HG03565 (cell line): ENCODE results near the gene VPS33A.
"Not testable (repeated sequence)": the region's sequence is repeated elsewhere in the genome, so short reads cannot be mapped to it uniquely, and the experiment has no call there.

Experiments used
- ATAC-seq: cut with Tn5 transposase; IDR thresholded peaks from one replicate; pipeline ENCODE4 v1.9.1; 2021; ENCODE audit warnings: mild to moderate bottlenecking, moderate library complexity; ENCODE audit not compliant: unreplicated experiment

Gene VPS33A

DNA sequence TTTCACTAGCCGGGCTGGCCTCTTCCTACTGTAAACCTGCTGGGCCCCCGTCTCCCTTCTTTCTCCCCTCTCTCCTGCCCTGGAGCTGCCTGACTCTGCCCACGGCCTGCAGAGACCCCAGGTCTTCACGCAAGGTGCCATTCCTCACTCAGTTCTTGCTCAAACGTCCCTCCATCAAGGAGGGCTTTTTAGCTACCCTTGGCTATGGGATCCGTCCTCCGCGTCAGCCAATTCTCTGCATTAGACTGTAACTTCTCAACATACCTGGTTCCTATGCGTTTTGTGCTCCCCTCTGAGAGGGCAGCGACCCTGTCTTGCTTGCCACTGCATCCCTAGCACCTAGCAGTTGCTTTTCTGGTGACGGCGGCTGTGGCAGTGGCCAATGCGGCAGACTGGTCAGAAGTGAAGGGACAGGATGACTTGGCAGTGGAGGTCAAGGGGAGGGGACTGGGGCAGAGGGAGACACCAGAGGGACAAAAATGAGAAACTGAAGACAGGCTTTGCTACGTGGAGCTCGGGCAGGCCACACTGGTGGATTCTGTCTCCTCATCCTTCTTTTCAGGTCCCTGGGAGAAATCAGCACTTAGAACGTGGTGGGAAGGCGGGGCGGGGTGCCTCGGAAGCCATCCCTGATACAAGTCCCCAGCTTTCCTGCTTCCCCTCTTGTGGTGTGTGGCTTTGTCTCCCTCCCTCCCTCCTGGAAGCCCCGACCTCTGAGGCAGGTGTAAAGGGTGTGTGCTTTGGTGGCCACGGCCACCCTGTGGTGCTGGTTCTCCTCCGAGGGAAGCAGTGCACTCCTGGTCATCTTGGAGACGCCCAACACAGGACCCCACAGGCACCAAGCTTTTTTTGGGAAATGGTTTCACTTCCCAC is 61.0 kb downstream of the VPS33A start:
- no peak for ATAC-seq

GRCh38 chr12:122204167-122205052 is 61.9 kb downstream of the VPS33A start:
- no peak for ATAC-seq

DNA sequence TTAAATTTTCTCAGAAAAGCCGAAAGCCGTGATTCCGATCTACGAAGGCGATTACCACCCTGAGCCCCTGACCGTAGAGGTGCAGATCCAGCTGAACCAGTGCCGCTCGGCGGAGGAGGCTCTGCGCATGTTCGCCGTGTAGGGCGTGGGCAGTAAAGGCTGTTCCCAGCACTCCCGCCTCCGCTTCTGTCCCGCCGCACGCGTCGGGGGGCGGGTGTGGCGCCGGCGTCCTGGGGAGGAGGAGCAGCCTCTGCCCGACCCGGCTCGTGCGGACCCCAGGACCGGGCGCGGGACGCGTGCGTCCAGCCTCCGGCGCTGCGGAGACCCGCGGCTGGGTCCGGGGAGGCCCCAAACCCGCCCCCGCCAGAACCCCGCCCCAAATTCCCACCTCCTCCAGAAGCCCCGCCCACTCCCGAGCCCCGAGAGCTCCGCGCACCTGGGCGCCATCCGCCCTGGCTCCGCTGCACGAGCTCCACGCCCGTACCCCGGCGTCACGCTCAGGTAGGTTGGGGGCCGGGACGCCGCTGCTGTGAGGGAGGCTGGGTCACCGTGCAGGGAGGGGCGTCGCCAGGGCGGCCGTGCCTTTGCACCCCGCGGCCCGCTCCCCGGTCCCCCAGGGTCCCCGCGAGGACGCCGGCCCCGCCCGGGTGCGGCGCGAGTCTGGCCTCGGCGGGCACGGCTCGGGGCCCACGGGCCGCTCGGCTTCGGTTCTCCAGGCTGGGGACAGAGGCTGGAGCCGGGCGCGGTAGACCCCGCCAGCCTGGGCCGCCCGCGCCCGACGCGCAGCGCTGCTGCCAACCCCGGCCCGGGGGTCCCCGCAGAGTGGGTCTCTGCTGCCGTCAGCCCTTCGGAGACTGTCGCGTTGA is 62.8 kb downstream of the VPS33A start, which contains the start of gene B3GNT4:
Gene B3GNT4, plus strand, starts transcription at position 409 of the 866 bp plus-strand sequence. CDS start 910 bp downstream, outside the sequence.
- ATAC-seq = no peak

DNA sequence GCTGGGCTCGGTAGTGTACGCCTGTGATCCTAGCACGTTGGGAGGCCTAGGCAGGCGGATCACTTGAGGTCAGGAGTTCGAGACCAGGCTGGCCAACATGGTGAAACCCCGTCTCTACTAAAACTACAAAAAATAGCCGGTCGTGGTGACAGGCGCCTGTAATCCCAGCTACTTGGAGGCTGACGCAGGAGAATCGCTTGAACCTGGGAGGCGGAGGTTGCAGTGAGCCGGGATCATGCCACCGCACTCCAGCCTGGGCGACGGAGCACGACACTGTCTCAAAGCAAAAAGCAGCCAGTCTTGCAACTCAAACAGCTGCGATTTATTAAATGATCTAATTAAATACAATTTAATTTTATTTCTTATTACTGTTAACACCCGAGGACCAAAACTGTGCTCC is 63.5 kb downstream of the VPS33A start:
- not testable (repeated sequence) for ATAC-seq

DNA sequence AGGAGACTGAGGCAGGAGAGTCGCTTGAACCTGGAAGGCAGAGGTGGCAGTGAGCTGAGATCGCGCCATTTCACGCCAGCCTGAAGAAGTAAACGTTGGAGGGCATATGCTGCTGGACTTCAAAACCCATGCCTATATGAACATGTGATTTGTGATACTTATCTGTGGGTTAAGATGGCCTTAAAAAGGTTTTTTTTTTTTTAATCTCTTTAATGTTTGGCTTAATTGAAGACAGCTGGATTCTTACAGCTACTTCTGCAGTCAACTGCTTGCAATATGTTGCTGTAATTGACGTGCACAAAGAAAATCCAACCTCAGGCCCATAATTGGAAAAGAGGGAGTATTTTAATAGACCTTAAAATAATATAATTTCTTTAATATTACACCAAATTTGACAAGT is 64.3 kb downstream of the VPS33A start:
- ATAC-seq = no peak

DNA sequence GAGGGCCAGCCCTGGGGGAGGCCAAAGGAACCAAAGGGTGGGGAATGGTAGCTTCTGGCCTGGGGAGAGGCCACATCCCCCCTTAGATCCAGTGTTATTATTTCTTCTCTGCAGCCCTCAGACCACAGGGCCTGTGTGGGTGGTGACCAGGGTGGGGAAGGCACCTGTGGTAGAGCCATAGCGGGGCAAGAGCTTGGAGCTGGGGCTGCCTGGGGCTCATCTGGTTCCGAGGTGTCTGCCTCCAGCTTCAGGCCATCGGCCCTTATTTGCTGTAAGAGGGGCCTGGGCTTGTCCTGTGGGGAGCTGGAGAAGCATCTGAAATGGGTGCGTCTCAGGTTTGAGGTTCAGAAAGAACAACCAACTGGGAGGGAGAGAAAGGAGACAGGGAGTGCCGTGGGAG is 64.9 kb downstream of the VPS33A start:
- ATAC-seq = no peak

DNA sequence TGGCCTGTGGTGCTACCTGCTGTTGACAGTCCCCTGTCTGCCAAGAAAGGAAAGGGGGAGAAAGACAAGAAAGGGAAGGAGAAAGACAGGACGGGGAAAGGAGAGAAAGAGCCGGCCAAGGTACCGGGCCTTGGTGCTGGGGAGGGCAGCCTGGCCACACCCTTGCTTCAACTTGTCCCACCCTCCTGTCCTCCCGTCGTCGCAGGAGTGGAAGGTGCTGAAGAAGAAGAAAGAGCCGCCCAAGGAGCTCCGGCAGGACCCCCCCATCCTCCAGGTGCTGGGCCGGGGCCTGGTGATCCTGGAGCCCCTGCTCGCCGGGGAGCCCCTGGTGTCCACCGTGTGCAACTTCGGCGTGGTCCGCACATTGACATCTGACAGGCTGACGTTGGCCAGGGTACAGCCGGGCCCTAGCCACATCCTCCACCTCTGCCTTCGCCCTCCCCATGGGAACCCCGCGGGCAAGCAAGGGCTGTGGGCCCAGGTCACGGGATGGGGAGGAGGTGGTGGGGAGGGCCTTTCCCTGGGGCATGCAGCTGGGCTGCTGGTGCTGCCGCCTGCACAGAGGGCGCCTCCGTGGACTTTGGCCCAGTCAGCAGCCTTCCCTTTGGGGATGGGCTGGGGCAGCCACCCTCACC is 65.6 kb downstream of the VPS33A start:
- no peak for ATAC-seq

DNA sequence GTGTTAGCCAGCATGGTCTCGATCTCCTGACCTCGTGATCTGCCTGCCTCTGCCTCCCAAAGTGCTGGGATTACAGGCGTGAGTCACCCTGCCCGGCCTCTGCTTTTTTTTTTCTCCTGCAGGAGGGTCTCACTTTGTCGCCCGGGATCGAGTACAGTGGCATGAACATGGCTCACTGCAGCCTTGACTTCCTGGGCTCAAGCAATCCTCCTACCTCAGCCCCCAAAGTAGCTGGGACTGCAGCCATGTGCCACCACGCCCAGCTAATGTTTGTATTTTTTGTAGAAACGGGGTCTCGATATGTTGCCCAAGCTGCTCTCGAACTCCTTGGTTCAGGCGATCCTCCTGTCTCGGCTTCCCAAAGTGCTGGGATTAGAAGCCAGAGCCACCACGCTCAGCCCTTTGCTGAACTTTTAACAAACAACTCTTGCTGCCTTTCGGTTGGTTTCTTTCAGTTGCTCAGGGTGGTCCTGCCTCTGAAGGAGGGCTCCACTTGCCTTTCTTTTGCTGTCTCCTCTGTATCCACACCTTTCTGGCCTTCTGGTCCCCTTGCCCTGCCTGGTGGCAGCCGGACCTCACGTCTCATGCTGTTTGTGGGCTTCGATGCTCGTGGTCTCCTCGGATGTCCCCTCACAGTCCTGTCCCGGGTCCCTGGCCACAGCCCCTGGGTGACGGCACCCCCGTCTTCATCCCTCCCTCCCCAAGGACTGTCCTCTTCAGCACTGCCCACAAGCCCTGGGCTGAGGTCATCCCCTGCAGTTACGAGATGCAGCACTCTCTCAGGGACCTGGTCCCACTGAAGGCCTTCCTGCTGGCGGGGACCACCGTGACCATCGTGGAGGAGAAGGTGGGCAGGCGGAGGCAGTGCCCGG is 66.6 kb downstream of the VPS33A start:
- ATAC-seq = no peak

GRCh38 chr12:122197612-122197966 is 68.7 kb downstream of the VPS33A start:
- ATAC-seq = no peak

- ATAC-seq = no peak
Measured at GRCh38 chr12:122195405-122195804, 70.9 kb downstream of the VPS33A start.

- ATAC-seq = no peak
Measured at GRCh38 chr12:122194804-122195203, 71.5 kb downstream of the VPS33A start.

DNA sequence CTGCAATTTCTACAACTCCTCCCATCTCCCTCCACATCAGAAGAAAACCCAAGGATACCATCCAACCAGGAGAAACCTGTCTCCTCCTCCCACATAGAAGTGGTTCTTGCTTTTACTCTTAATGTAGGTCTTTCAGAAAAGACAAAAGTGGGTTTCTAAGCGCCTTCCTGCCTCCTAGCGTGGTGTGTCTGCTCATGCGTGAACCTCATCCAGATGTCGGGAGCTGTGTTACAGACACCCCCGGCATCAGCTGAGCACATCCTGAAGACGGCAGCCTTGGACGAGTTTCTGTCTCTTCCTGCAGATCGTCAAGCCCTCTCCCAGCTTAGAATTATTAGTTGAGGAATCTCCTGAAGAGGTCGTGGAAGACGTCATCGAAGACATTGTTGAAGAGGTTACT is 73.9 kb downstream of the VPS33A start:
- no peak for ATAC-seq

DNA sequence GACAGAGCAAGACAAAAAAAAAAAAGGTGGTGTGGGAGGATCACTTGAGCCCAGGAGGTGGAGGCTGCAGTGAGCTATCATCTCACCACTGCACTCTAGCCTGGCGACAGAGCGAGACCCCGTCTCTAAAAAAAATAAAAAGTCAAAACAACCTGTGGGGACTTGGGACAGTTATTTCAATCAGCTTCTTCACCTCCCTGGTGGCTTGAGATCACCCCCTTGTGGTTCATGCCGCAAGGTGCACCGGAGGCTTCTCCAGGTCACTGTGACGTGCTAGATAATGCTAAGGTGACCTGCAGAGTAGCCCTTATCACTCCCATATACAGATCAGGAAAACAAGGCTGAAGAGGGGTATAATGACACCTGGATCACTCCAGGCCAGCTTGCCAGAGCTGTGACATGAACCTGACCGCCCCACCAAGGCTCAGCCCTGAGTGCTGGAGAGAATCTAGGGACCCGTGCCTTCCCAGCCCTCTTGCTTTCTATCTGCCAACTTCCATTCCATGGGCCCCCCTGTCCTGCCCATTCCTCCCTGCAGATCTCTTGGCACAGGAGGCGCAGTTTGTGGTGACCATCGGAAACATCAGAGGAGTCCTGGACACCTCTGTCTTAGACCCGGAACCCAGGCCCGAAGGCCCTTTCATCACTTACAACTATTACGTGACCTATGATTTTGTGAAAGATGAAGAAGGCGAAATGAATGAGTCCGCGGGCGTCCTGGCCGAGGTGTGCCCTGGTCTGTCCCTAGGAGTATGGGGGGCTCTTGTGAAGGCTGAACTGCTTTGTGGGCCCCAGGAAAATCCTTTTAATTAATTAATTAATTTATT is 75.2 kb downstream of the VPS33A start:
- no peak for ATAC-seq

DNA sequence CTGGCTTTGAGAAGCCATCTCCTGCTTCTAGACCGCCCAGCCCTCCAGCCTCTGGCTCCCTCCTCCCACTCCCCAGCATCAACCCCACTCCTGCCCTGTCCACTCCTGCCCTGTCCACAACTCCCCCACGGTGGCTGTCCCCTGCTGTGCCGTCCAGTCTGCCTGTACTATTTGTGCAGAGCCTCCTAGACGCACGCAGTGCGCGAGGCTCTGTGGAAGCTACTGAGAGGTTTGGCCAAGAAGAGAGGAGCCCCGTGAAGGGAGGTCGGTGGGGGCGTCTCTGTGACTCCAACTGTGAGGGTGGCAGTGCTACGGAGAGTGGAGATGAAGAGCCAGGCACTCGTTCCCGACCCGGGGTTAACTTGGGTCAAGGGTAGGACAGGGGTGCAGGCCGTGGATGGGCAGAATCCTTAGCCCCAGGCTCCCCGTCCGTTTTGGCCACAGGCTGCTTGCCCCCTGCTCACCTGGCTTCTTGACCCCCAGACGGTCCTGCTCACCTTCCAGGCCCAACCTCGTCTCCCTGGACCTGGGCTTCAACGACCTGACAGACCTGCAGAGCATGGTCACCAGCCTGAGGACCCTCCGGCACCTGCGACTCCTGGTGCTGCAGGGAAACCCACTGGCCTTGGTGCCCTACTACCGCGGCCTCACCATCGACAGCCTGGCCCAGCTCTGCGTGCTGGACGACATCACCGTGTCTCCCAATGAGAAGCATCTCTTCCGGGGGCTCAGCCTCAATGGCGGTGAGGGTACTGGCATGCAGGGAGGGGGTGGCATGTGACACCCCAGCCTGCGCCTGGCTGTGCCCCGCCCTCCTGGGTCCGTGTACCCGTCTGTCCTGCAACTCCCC is 76.4 kb downstream of the VPS33A start:
- no peak for ATAC-seq

DNA sequence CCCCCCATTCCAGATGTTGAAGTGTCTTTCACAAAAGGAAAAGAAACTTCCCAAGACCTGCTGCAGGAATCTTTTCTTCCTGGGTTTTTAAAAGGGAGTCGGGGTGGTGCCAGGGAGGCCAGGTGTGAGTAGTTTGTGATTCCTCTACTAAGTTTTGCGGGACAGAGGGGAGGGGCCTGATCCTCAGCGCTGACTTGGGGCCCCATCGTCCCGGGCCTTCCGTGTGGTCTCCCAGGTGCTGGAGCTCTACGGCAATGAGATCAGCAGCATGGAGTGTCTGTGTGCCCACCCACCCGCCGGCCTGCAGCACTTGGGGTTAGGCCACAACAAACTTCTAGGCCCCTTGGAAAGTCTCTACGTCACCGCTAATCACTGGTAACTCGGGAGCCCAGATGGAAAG is 78.8 kb downstream of the VPS33A start:
- ATAC-seq = no peak

DNA sequence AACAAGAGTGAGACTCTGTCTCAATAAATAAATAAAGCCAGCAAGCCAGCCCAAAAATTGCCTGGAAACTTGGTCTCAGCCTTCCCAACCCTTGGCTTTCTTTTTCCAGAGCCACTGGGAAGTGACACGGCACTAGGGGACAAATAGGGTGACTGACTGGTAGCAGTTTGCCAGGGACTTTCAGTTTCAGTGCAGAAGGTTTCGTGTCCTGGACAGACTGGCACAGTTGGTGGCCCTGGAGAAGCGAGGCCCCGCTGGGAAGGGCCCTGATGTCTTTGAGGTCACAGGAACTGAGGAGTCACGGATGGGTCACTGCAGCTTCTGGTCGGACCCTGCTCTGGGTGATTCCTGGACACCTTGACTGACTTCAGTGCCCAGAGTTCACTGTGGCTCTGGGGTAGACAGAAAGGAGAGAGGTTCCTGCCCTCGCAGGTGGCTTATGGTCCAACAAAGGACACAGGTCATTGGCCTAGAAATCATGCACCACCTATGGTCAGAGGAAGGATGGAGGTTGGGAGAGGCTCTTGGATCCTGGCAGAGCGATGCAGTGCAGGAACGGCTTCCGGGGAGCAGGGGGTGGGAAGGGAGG is 80.7 kb downstream of the VPS33A start:
- no peak for ATAC-seq

- no peak for ATAC-seq
Measured at GRCh38 chr12:122185079-122185478, 81.2 kb downstream of the VPS33A start.
